OCI-LY7 (cell line): ENCODE results near the gene TAAR1. TPM values are rescaled to one million over a fixed set of nuclear protein-coding genes. Genes with fewer than 3 reads are reported as not detected.

Experiments
- BruUV-seq: library from RNA; stranded (reverse); fragments of 400-500 nt; replicated peaks from 2 replicates; lab custom pipeline; 2021; lab: Mats Ljungman, UMichigan
- CTCF ChIA-PET: fragments of 300-600 bp; sonication (Branson Sonifier 250); formaldehyde crosslinking; loops from one replicate; lab custom pipeline; 2022; ENCODE audit warnings: antibody characterized with exemption; ENCODE audit not compliant: unreplicated experiment; lab: Charles Lee
- POLR2A ChIA-PET: fragments of 300-600 bp; sonication (Branson Sonifier 250); formaldehyde crosslinking; loops from one replicate; lab custom pipeline; 2022; ENCODE audit warnings: antibody characterized with exemption; lab: Charles Lee
- DNase-seq: peaks from one replicate; pipeline ENCODE4 v3.0.0-alpha.2; 2015; ENCODE audit warnings: low spot score
- H2AFZ ChIP-seq: fragments of 200-600 bp; sonication (generic), shearing (Covaris generic); 2 replicates; pipeline ENCODE4 v1.6.1; 2014; ENCODE audit warnings: mild to moderate bottlenecking, antibody characterized with exemption, low read length, moderate library complexity
- H3K27ac ChIP-seq: fragments of 200-600 bp; sonication (generic); 2 replicates; pipeline ENCODE4 v1.5.1; 2014; ENCODE audit warnings: mixed run types, low read depth, mild to moderate bottlenecking, moderate library complexity, low read length, inconsistent platforms; ENCODE audit not compliant: poor library complexity, severe bottlenecking
- H3K36me3 ChIP-seq: fragments of 200-600 bp; sonication (generic); 2 replicates; pipeline ENCODE4 v1.6.1; 2014; ENCODE audit warnings: mild to moderate bottlenecking, antibody characterized with exemption, low read length, moderate library complexity, mixed read lengths; ENCODE audit not compliant: insufficient read depth
- H3K4me1 ChIP-seq: fragments of 200-600 bp; sonication (generic); 2 replicates; pipeline ENCODE4 v1.5.1; 2014; ENCODE audit warnings: mild to moderate bottlenecking, low read length; ENCODE audit not compliant: insufficient read depth, poor library complexity, severe bottlenecking
- H3K4me2 ChIP-seq: fragments of 200-600 bp; sonication (generic); 2 replicates; pipeline ENCODE4 v1.6.1; 2014; ENCODE audit warnings: mild to moderate bottlenecking, low read length
- H3K4me3 ChIP-seq: fragments of 200-600 bp; sonication (generic); 2 replicates; pipeline ENCODE4 v1.5.1; 2014; ENCODE audit warnings: mild to moderate bottlenecking, low read depth, low read length; ENCODE audit not compliant: poor library complexity, severe bottlenecking
- H3K79me2 ChIP-seq: fragments of 200-600 bp; sonication (generic); 2 replicates; pipeline ENCODE4 v1.6.1; 2016; ENCODE audit warnings: low read depth, mild to moderate bottlenecking, low read length, moderate library complexity, mixed read lengths; ENCODE audit not compliant: insufficient read depth
- H3K9me2 ChIP-seq: fragments of 200-600 bp; sonication (generic); 2 replicates; pipeline ENCODE4 v1.6.1; 2016; ENCODE audit warnings: mild to moderate bottlenecking, low read length, mixed read lengths; ENCODE audit not compliant: insufficient read depth
- H3K9me3 ChIP-seq: fragments of 200-600 bp; sonication (generic); 2 replicates; pipeline ENCODE4 v1.6.1; 2014; ENCODE audit warnings: mild to moderate bottlenecking, mixed run types, low read length, mixed read lengths
- H4K20me1 ChIP-seq: fragments of 200-600 bp; sonication (generic); 2 replicates; pipeline ENCODE4 v1.6.1; 2014; ENCODE audit warnings: mild to moderate bottlenecking, antibody characterized with exemption, low read length, moderate library complexity, mixed read lengths; ENCODE audit not compliant: insufficient read depth
- EZH2phosphoT487 ChIP-seq: fragments of 200-600 bp; sonication (generic); IDR thresholded peaks from 2 replicates; pipeline ENCODE4 v1.6.1; 2018; ENCODE audit warnings: low read depth, borderline replicate concordance, mild to moderate bottlenecking, mixed run types, antibody characterized with exemption, low read length, moderate library complexity, mixed read lengths
- intact Hi-C: fragments of 100-400 bp; cut with micrococcal nuclease; formaldehyde crosslinking; loops from one replicate; pipeline ENCODE4 v1.10.0; 2022; ENCODE audit not compliant: unreplicated experiment
- total RNA-seq, 2 experiments: library from RNA; depleted of rRNA in 1 of 2; stranded (reverse); fragments of >200 nt in 1 of 2; shearing (Covaris generic) in 1 of 2; gene quantifications; 2 replicates each; pipeline ENCODE4 v1.2.3, GENCODE V29; 2014 to 2022
- TF ChIP-seq, protein P1 (sequence below): fragments of 200-600 bp; sonication (generic); conservative IDR thresholded peaks from 2 replicates; pipeline ENCODE4 v1.5.1; 2014; ENCODE audit warnings: mild to moderate bottlenecking, antibody characterized with exemption, low read length, moderate library complexity, mixed read lengths

Gene TAAR1
- total RNA-seq, 2 experiments from 2014 or later, result not detected

- BruUV-seq, result no TSS peak
- H3K4me3 ChIP-seq, result no peak overlapping the region
- H3K4me1 ChIP-seq, result no peaks in the 10 kb centered on the region
- DNase-seq, result no peak
- H3K4me2 ChIP-seq, result no peak overlapping the region
- POLR2A ChIA-PET, result interaction anchor here (1.6 kb wide), 1 partner anchor 13 kb away, joined by 5 read pairs; no protein-coding TSS in a partner anchor
- H3K9me2 ChIP-seq, result no peaks in the 10 kb centered on the region
- TF ChIP-seq, protein P1, sequence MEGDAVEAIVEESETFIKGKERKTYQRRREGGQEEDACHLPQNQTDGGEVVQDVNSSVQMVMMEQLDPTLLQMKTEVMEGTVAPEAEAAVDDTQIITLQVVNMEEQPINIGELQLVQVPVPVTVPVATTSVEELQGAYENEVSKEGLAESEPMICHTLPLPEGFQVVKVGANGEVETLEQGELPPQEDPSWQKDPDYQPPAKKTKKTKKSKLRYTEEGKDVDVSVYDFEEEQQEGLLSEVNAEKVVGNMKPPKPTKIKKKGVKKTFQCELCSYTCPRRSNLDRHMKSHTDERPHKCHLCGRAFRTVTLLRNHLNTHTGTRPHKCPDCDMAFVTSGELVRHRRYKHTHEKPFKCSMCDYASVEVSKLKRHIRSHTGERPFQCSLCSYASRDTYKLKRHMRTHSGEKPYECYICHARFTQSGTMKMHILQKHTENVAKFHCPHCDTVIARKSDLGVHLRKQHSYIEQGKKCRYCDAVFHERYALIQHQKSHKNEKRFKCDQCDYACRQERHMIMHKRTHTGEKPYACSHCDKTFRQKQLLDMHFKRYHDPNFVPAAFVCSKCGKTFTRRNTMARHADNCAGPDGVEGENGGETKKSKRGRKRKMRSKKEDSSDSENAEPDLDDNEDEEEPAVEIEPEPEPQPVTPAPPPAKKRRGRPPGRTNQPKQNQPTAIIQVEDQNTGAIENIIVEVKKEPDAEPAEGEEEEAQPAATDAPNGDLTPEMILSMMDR, result no peak
- TF ChIP-seq EZH2phosphoT487, result no peak
- no peaks in the 10 kb centered on the region for H3K36me3 ChIP-seq
- no peaks in the 10 kb centered on the region for H4K20me1 ChIP-seq
- intact Hi-C loops, result no loop called here
- no peak overlapping the region for H2AFZ ChIP-seq
- H3K27ac ChIP-seq, result no peak overlapping the region
- no peaks in the 10 kb centered on the region for H3K9me3 ChIP-seq
- CTCF ChIA-PET, result no interaction called here
- H3K79me2 ChIP-seq, result no peaks in the 10 kb centered on the region
Observed at GRCh38 chr6:132612449-132613108, 46.4 kb downstream of the TAAR1 start.

DNA sequence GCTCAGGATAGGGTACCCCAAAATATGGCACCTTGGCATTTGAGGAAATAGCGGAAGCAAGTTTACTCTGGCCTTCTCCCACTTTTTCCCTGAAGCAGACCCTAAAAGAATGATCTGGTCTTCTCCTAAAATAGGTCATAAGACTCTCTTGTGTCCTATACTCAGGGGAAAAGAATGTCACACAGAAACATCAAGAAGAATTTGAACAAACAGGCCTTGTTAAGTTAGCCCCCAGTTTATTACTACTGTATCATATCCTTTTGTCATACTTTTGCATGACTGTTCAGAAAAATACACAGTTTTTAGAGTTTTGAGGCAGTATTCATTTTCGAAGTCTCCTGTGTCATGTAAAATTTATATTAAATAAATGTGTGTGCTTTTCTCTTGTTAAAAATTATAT, 47.4 kb downstream of the TAAR1 start:
- POLR2A ChIA-PET, result no interaction called here
- CTCF ChIA-PET, result no interaction called here
- no peak overlapping the region for H3K4me3 ChIP-seq
- no peaks in the 10 kb centered on the region for H3K36me3 ChIP-seq
- no peaks in the 10 kb centered on the region for H3K9me2 ChIP-seq
- H3K27ac ChIP-seq, result no peak overlapping the region
- BruUV-seq, result no TSS peak
- intact Hi-C loops, result no loop called here
- H3K9me3 ChIP-seq, result no peaks in the 10 kb centered on the region
- DNase-seq, result no peak
- H3K79me2 ChIP-seq, result no peaks in the 10 kb centered on the region
- H3K4me1 ChIP-seq, result no peaks in the 10 kb centered on the region
- no peak overlapping the region for H3K4me2 ChIP-seq
- TF ChIP-seq, protein P1, result no peak
- TF ChIP-seq EZH2phosphoT487, result no peak
- H4K20me1 ChIP-seq, result no peaks in the 10 kb centered on the region
- H2AFZ ChIP-seq, result no peak overlapping the region

DNA sequence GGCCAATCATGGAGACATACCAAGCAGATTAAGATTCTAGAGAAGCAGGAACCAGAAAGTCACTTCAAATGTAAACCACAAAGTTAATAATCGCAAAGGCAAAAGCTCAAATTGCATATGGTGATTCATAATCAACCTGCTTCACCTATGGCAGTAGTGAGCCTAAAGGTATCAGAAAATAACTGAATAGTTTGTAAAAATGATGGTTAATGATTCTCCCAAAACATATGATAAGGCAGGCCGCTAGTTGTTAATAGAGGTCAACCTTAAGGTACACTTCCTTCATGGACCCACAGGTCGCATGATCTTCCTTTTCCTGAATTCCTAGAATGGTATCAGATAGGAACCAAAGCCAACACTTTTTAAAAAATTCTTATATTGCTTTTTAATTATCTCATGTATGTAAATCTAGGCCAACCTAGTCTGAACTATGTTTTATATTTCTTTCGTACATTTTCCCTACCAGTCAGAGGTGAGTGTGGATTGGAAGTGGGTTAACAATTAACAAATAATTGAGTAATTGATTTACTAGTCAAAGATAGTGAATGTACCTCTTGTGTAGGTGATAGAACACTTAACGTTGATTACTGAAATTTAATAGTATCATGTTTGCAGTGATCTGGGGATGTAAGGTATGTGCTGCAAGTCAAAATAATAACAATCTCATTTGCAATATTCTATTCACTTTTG, 51.3 kb downstream of the TAAR1 start:
- no peak overlapping the region for H3K4me2 ChIP-seq
- intact Hi-C loops, result no loop called here
- BruUV-seq, result no TSS peak
- CTCF ChIA-PET, result no interaction called here
- no peak overlapping the region for H2AFZ ChIP-seq
- POLR2A ChIA-PET, result no interaction called here
- no peaks in the 10 kb centered on the region for H3K79me2 ChIP-seq
- H3K27ac ChIP-seq, result no peak overlapping the region
- H3K4me1 ChIP-seq, result no peaks in the 10 kb centered on the region
- no peaks in the 10 kb centered on the region for H3K9me2 ChIP-seq
- no peaks in the 10 kb centered on the region for H3K36me3 ChIP-seq
- H4K20me1 ChIP-seq, result no peaks in the 10 kb centered on the region
- TF ChIP-seq, protein P1, result no peak
- no peak for TF ChIP-seq EZH2phosphoT487
- H3K4me3 ChIP-seq, result no peak overlapping the region
- DNase-seq, result no peak
- H3K9me3 ChIP-seq, result no peaks in the 10 kb centered on the region
